HG03521 (cell line): ENCODE data around the gene DNAJC10.
"Not testable (repeated sequence)": the region's sequence is repeated elsewhere in the genome, so short reads cannot be mapped to it uniquely, and the experiment has no call there.

Experiments
- ATAC-seq: cut with Tn5 transposase; IDR thresholded peaks from one replicate; pipeline ENCODE4 v1.9.1; 2021; ENCODE audit warnings: mild to moderate bottlenecking, moderate library complexity; ENCODE audit not compliant: unreplicated experiment

Gene DNAJC10

GRCh38 chr2:182724656-182725055 lies 8.6 kb downstream of the DNAJC10 start:
- no peak for ATAC-seq

- ATAC-seq: no peak
These were observed 10.4 kb downstream of the DNAJC10 start for GRCh38 chr2:182726473-182726872.

GRCh38 chr2:182728014-182728413 lies 12.0 kb downstream of the DNAJC10 start:
- ATAC-seq: no peak

- ATAC-seq: no peak
These were observed 13.8 kb downstream of the DNAJC10 start for GRCh38 chr2:182729710-182730339.

GRCh38 chr2:182730486-182730885 lies 14.4 kb downstream of the DNAJC10 start:
- no peak for ATAC-seq

GRCh38 chr2:182732736-182733135 lies 16.7 kb downstream of the DNAJC10 start:
- no peak for ATAC-seq

GRCh38 chr2:182733572-182733971 lies 17.5 kb downstream of the DNAJC10 start:
- no peak for ATAC-seq

GRCh38 chr2:182736856-182737255 lies 20.8 kb downstream of the DNAJC10 start:
- ATAC-seq: not testable (repeated sequence)

- ATAC-seq: no peak
These were observed 24.6 kb downstream of the DNAJC10 start for GRCh38 chr2:182740701-182741100.

- ATAC-seq: no peak
These were observed 25.6 kb downstream of the DNAJC10 start for GRCh38 chr2:182741620-182742019.

- no peak for ATAC-seq
These were observed 28.4 kb downstream of the DNAJC10 start for GRCh38 chr2:182744490-182744889.

- ATAC-seq: no peak
These were observed 29.0 kb downstream of the DNAJC10 start for GRCh38 chr2:182745061-182745460.

- not testable (repeated sequence) for ATAC-seq
These were observed 29.8 kb downstream of the DNAJC10 start for GRCh38 chr2:182745894-182746293.

- ATAC-seq: no peak
These were observed 38.2 kb downstream of the DNAJC10 start for GRCh38 chr2:182754231-182754630.

GRCh38 chr2:182758379-182758778 lies 42.3 kb downstream of the DNAJC10 start:
- ATAC-seq: no peak

- ATAC-seq: no peak
These were observed 45.8 kb downstream of the DNAJC10 start for GRCh38 chr2:182761903-182762302.

- ATAC-seq: no peak
These were observed 47.4 kb downstream of the DNAJC10 start for GRCh38 chr2:182763311-182763912.

GRCh38 chr2:182766626-182767025 lies 50.6 kb downstream of the DNAJC10 start:
- ATAC-seq: no peak

- no peak for ATAC-seq
These were observed 51.5 kb downstream of the DNAJC10 start for GRCh38 chr2:182767578-182767977.

GRCh38 chr2:182768950-182769349 lies 52.9 kb downstream of the DNAJC10 start:
- ATAC-seq: not testable (repeated sequence)

GRCh38 chr2:182779323-182779722 lies 63.3 kb downstream of the DNAJC10 start:
- no peak for ATAC-seq

GRCh38 chr2:182781099-182781498 lies 65.0 kb downstream of the DNAJC10 start:
- ATAC-seq: not testable (repeated sequence)

- ATAC-seq: not testable (repeated sequence)
These were observed 66.6 kb downstream of the DNAJC10 start for GRCh38 chr2:182782686-182783085.
